Jurkat, Clone E6-1 (cell line): ENCODE measurements around the gene SLC25A53. TPM values are rescaled to one million over a fixed set of nuclear protein-coding genes. Genes with fewer than 3 reads are reported as not detected.

Source experiments
- DNase-seq: peaks from one replicate; pipeline ENCODE4 v3.0.0-alpha.2; 2011; ENCODE audit warnings: low read depth, low spot score
- H3K4me3 ChIP-seq: 2 replicates; pipeline ENCODE4 v1.5.1; 2011; ENCODE audit warnings: mild to moderate bottlenecking, low read length, control low read depth, moderate library complexity
- polyA plus RNA-seq: library from polyadenylated mRNA; unstranded; fragments of >200 nt; gene quantifications from one replicate; pipeline ENCODE4 v1.2.1, GENCODE V29; 2012; ENCODE audit warnings: missing spikeins; ENCODE audit not compliant: insufficient read length, insufficient read depth

SLC25A53 gene, protein sequence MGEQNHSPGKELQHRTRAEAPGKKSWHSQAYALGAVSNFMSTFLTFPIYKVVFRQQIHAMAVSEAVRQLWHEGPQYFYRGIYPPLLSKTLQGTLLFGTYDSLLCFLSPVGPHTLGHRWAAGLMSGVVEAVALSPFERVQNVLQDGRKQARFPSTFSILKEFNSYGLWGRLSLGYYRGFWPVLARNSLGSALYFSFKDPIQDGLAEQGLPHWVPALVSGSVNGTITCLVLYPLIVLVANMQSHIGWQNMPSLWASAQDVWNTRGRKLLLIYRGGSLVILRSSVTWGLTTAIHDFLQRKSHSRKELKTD
- polyA plus RNA-seq: 5.8 TPM

DNA sequence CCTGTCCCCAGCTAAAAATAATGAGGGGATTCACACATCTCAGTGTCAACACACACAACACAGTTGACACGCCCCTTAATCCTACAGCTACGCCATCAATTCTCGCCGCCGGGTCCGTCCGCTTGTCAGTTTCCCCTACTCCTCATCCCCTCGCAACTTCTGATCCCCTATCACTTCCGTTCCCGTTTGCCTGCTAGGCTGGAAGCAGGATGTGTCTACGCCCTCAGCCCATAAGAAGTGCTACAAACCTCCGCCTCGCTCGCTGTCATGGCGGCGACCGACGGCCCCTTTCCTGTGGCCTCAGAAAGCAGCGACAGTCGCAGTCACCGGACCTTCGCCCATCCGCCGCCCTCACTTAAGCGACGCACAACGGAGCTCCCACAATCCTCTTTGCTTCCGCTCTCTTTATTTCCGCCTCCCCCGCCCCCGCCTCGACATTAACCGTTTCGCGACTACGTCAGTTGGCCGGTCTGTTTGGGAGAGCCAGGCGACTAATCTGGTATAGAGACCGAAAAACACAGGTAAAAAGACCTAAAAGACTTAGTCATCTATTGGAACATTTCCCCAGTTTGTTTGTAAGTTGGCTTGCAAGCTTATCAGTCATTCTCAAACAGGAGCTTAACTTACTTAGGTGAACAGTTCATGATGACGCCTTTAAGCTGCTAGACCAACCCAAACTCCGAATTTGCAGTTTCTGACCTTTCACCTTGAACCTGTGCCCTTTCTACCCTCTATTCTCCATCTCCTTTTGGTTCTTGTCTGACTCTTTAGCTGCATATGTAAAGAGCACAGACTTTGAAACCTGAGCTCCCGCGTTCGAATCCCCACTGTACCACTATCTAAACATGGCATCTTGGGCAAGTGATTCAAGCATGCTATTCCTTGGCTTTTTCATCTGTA is at the start of gene SLC25A53:
Gene SLC25A53 (minus strand): TSS at position 380 of the 900 bp plus-strand sequence. CDS start 51,752 bp downstream, outside the sequence.
- peak within 1 kb of the TSS; percentile 74 for H3K4me3 ChIP-seq
- peak; percentile 89 for DNase-seq

DNA sequence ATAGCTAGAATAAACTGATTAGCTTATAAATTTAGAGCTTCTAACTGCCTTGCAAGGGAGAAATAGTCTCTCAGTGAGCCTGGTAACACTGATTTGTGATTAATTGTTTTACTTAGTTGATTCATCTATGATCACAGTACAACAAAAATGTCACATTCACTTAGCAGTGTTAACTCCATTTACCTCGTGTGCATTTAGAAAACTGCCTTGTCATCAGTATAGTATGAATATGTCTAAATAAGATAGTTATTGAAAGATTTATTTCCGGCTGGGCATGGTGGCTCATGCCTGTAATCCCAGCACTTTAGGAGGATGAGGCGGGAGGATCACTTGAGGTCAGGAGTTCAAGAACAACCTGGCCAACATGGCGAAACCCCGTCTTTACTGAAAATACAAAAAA is 48.7 kb upstream of the SLC25A53 start:
- no peak for DNase-seq
- H3K4me3 ChIP-seq: no peak overlapping the region

DNA sequence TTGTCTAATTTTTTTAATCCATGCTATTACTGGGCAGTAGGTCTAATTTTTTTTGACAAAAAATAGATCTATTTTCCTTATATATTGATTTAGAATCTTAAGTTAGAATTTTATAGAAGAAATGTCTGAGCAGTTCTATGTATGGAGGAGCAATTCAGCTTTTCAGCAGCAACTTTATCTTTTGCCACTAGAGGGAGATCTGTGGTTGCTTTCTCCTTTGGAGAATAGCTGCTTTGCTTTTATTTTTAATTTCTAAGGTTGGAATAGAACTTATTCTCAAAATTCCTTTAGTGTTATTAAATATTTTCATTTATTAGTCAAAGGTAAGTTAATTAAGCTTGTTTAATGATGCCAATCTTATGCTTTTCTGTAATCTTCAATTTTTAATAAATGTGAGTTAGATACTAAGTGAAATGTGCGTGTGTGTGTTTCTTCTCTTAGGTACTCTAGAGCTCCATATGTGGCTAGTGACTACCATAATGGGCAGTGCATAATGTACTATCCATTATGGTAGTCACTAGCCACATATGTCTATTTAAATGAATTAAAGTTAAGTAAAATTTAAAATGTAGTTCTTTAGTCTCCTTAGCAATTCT is 38.8 kb upstream of the SLC25A53 start:
- H3K4me3 ChIP-seq: no peak overlapping the region
- peak; percentile 7 for DNase-seq

DNA sequence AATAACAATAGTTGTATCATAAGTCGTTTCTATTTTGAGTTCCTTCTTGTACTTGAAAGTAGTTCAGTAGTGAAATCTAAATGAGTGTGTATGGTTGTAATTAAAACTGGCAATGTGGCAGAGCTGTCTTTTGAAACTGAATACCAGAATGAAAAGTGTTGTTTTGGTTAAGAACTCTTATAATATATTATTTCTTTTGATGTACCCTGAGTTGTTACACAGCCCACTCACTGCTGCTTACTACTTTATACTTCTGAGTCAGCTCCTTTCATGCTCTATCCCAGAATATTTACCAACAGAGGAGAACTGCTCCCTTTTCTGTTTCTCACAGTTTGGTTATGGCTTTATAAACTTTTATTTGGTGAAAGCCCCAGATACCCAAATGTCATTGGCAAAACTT is 38.2 kb upstream of the SLC25A53 start:
- no peak for DNase-seq
- H3K4me3 ChIP-seq: no peak overlapping the region

DNA sequence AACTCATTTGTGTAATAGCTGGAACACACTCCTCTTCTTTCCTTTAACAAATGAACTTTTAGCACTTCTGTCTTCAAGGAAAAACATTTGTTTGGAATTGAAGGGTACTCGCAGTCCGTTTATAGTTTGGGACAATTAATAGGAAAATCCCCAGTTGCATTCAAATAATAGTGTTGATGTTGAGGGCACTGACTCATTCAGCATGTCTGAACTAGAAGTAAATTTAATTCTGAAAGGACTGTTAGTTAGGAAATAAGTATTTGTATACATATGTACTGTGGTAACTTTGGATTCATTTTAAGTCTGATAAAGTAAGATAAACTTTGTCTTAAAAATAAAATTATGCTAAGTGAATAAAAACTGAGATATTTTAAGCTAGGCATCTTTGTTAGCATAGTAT is 36.7 kb upstream of the SLC25A53 start:
- H3K4me3 ChIP-seq: no peak overlapping the region
- no peak for DNase-seq

DNA sequence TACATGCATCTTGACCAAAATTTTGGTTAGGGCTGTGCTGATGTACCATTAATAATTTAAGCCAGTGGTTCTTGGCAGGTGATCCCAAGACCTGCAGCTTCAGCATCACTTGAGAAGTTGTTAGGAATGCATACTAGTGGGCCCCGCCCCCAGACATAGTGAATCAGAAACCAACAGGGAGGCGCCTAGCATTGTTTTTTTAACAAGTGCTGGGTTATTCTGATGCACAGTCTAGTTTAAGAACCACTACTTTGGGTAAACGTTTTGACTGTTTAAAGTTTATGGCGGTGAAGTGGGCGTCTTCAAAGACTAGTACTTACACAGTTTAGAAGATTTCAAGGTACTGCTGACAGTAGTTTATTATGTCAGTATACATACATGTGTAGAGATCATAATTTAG is 33.0 kb upstream of the SLC25A53 start:
- no peak overlapping the region for H3K4me3 ChIP-seq
- DNase-seq: no peak

DNA sequence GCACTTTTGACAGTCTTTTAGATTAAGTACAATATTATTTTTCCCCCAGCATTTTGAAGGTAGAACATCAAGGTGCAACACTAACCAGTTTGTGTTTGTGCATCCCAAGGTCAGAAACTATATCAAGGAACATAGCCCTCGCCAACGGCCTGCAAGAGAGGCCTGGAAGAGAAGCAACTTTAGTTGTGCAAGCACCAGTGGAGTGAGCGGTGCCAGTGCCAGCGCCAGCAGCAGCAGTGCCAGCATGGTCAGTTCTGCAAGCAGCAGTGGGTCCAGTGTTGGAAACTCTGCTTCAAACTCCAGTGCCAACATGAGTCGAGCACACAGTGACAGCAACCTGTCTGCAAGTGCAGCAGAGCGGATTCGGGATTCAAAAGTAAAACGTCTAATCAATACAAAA is 31.1 kb upstream of the SLC25A53 start:
- no peak overlapping the region for H3K4me3 ChIP-seq
- DNase-seq: no peak

DNA sequence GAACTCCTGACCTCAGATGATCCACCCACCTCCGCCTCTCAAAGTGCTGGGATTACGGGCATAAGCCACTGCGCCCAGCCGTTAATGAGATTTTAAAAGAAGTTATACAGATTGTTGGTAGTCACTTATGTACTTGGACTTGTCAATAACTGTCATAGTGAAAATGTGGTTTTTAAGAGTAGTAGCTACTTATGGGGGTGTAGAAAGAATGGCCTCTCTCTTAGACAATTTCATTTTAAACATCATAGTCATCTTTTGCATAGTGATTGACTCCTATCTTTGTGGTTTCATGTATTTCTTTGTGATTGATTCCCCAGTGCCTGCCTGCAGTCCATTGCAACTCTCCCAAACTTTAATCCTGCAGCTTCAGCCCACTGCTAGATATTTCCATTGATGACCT is 26.9 kb upstream of the SLC25A53 start:
- DNase-seq: no peak

DNA sequence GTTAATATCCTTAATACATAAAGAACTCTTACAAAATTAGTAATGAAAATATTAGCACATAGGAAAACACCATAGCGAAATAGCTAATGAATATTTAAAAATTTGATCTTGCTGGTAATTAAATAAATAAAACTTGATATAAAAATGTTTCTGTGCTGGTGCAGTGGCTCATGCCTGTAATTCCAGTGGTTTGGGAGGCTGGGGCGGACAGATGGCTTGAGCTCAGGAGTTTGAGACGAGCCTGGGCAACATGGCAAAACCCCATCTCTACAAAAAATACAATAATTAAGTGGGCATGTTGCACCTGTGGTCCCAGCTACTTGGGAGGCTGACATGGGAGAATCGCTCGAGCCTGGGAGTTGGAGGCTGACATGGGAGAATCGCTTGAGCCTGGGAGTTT is 17.0 kb upstream of the SLC25A53 start:
- H3K4me3 ChIP-seq: no peak overlapping the region
- no peak for DNase-seq

More for the DNA sequence above, 26.9 kb upstream of the SLC25A53 start:
- no peak overlapping the region for H3K4me3 ChIP-seq

DNA sequence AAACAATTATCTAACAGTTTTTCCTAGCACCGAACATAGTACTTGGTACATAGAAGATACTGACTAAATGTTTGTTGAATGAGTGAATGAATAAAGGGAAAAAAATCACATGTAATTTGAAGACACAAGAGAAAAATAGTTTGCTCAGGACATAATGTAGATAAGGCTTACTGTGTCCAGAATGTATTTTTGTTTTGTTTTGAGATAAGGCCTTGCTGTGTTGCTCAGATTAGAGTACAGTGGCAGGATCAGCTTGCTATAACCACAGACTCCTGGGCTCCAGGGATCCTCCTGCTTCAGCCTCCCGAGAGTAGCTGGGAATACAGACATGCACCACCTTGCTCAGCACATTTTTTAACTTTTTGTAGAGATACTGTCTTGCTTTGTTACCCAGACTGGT is 16.0 kb upstream of the SLC25A53 start:
- no peak for DNase-seq

DNA sequence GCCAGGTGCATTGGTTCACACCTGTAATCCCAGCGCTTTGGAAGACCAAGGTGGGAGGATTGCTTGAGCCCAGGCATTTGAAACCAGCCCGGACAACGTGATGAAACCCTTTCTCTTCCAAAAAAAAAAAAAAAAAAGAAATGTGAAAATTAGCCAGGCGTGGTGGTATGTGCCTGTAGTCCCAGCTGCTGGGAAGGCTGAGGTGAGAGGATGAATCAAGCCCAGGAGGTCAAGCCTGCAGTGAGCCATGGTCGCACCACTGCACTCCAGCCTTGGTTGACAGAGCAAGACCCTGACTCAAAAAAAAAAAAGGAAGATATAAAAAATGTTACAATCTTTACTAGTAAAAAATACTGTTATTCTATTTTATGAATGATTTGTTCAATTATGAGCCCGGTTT is 15.3 kb upstream of the SLC25A53 start:
- no peak overlapping the region for H3K4me3 ChIP-seq
- no peak for DNase-seq

More for the DNA sequence above, 16.0 kb upstream of the SLC25A53 start:
- no peak overlapping the region for H3K4me3 ChIP-seq

DNA sequence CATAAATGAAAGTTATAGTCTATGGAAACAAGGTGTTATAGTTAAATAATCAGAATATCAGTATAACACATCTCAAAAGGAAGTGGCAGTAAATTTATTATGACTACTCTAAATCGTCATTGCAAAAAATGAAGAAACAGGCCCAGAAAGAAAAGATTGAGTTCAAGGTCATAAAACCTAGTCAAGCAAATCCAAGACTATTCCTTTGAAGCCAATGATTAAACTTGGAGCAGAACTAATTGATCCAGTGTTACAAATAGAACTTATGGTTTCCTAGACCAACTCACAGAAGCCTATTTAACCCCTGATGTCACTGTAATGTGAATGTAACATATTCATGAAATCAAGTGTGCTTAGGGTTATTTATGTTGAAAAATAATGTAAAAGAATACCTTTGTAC is 11.3 kb upstream of the SLC25A53 start:
- no peak overlapping the region for H3K4me3 ChIP-seq
- DNase-seq: no peak

DNA sequence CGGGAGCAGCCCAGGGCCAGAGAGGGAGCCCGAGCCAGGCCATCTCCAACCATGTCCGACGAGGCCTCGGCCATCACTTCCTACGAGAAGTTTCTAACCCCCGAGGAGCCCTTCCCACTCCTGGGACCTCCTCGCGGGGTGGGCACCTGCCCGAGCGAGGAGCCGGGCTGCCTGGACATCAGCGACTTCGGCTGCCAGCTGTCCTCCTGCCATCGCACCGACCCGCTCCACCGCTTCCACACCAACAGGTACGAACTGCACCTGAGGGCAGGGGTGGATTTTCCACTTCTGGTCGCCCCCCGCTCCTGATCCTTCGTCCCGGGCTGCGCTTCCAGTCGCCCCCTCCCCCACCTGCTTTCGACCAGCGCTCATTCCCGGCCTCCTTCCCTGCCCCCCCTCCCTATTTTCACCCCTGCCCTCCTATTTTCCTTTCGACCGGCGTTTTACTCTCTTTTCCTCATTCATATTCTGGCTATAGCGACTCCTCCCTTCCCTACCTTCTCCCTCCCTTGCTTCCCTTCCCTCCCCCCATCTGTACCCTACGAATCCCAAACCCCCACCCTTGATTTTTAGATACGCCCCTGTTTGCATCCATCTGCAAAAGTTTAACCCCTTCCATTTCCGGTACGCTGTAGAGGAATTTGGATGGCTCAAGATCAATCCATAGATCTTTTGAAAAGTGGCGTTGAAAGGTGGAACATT is 10.1 kb upstream of the SLC25A53 start:
- H3K4me3 ChIP-seq: peak overlapping the region; percentile 73
- DNase-seq: no peak

DNA sequence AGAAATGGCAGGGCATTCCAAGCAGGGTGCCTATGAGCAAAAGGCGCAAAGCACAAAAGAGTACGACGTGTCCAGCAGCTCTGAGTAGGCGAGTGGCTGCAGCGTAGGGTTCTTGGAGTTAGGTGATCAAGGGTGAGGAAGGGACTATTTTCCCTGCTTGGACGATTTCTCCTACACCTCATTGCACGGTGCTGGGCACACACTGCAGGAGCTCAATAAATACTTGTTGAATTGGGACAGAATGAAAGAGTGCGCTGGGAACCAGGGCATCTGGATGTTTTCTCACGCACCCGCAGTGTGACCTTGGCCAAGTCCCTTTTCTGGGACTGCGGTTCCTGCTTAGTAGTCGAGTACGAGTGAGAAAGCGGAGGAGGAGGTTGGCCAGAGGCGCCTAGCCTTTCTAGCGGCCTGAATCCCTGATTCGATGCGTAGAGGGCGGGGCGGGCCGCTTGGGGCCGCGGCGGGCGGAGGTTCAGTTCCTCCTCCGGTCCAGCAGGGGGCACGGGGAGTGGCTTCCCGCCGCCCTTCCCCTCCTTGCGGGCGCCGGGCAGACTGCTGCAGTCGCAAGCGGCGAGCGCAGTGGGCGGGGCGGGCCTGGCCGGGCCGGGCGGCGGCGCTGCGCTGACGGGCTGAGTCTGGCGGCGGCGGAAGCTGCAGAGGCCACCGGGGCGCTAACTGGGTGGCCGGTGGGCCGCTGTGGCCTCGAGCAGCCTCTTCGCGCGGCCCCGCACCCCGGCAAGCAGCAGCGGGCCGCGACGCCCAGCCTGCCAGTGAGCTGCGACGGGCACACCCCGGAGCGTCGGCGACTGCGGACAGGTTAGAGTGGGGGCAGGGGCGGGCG is 9.3 kb upstream of the SLC25A53 start, which contains the start of gene FAM199X:
Gene FAM199X (plus strand): TSS at position 560 of the 841 bp plus-strand sequence. CDS start 333 bp downstream, outside the sequence.
- peak within 1 kb of the TSS; percentile 73 for H3K4me3 ChIP-seq
- peak; percentile 58 for DNase-seq

DNA sequence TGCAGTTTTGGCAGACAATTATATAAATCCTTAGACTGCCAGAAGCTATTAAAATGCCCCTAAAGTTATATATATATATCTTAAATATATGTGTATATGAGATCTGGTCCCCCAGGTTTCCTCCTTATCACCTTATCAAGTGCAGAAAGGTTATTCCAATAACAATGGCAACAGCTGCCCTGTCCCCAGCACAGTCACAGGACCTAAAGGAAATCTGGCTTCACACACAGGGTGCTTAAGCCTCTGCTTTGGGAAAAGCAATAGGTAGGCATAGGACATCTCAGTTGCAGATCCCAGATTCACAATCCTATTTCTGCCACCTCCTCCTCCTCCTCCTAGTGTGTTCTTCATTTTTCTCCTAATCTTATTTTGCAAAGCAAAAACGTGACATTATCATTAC is 5.8 kb downstream of the SLC25A53 start:
- DNase-seq: no peak
- H3K4me3 ChIP-seq: no peak overlapping the region

DNA sequence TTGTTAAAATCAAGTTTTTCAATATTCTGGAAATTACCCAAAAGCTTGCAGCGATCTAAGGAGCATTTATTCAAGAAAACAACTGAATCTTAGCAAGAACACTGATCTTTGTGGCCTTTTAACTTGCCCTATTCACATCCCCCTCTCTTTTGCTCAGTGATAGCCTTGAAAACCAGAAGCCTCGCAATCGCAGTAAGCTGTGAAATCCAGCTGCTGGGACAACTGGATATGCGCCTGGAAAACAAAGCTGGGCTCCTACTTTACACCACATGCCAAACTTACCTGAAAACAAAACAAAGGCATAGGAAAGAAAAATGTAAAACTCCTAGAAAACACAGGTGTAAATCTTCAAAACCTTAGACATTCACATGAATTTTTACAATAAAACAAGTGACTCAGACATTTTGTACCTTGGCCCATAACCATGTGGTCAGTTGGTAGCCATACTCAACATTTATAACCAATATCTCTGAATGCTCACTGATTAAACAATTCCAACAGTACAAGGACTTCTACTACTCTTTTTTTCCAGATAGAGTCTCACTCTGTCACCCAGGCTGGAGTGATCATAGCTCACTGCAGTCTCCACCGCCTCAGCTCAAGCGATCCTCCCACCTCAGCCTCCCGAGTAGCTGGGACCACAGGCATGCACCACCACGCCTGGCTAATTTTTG is 15.6 kb downstream of the SLC25A53 start:
- no peak for DNase-seq
- no peak overlapping the region for H3K4me3 ChIP-seq

DNA sequence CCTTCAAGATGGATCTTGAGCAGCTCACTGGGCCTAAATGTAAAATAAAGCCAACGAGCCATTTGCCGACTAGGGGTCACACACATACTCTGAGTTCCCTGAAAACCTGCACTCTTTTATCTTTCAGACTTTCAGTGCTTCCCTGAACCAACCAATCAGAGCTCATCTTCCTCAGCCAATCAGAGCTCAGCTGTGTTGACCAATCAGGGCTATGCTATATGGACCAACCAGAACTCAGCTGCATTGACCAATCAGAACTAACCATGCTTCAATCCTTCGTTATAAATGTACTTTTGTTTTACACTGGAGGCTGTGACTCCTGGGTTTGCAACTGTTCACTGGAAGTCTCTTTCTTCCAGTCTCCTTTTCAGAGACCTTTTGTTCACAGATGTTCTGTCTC is 19.3 kb downstream of the SLC25A53 start:
- H3K4me3 ChIP-seq: no peak overlapping the region
- peak; percentile 15 for DNase-seq
